ENCODE data around the gene EHD2.
A peak's percentile ranks its signal among the peaks of the same experiment; 100 is the strongest.
"Not testable (repeated sequence)": the region's sequence is repeated elsewhere in the genome, so short reads cannot be mapped to it uniquely, and the experiment has no call there.

The EHD2 gene

DNA sequence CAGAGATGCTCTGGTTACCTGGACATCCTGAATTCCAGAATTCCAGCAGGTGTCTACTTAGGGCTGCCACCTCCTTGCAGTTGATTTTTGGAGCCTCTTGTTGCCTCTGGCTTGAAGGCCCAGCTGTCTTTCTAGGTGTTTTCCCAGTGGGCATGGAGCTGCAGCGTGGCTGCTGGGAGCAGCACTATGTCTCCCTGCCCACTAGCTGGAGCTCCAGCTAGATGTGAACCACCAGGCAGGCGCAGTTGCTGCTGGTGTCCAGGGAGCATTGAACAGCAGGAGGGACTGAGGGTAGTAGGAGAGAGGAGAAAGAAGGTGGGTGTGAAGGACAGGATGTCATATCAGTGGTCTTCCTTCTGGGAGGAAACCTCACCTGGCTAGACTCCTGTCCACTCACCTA is 55.4 kb downstream of the EHD2 start:
- no peak for DNase-seq (ENCODE audit: low read depth in 2 of 2)

DNA sequence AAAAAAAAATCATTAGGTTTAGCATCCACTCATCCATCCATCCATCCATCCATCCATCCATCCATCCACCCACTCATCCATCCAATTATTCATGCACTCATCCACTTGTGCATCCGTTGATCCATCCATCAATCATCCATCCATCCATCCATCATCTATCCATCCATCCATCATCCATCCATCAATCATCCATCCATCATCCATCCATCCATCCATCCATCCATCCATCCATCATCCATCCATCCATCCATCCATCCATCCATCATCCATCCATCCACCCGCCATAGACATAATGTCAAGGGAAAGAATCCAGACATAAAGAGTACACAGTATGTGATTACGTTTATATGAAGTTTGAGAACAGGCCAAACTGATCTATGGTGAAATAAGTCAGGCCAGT is 56.3 kb downstream of the EHD2 start:
- DNase-seq (ENCODE audit: low read depth in 2 of 2), result no peak

DNA sequence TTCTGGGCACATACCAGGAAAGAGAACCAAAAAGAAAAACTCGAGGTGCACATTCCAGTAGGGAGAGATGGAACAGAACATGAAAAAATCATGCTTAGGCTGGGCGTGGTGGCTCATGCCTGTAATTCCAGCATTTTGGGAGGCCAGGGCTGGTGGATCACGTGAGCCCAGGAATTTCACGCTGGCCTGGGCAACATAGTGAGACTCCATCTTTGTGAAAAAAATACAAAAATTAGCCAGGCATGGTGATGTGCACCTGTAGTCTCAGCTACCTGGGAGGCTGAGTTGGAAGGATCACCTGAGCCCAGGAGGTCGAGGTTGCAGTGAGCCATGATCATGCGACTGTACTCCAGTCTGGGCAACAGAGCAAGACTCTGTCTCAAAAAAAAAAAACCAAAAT is 58.1 kb downstream of the EHD2 start:
- not testable (repeated sequence) for DNase-seq (ENCODE audit: low read depth in 2 of 2)

DNA sequence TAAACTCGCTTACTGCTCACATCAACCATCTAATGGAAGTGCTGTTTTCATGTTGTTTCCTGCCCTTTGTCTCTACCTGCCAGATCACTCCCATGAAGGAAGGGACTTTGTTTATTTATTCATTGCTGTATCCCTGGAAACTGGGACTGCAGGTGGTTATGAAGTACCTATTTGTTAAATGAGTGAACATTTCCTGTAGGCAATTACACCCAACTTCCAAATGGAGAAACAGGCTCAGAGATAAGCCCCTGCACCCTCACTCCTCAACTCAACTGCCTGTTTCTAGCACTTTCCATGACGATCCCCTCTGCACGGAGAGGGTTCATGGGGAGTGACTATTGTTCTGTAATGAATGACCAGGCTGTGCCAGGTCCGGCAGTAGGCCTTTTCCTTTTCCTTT is 63.3 kb downstream of the EHD2 start:
- DNase-seq (ENCODE audit: low read depth in 2 of 2), result no peak

DNA sequence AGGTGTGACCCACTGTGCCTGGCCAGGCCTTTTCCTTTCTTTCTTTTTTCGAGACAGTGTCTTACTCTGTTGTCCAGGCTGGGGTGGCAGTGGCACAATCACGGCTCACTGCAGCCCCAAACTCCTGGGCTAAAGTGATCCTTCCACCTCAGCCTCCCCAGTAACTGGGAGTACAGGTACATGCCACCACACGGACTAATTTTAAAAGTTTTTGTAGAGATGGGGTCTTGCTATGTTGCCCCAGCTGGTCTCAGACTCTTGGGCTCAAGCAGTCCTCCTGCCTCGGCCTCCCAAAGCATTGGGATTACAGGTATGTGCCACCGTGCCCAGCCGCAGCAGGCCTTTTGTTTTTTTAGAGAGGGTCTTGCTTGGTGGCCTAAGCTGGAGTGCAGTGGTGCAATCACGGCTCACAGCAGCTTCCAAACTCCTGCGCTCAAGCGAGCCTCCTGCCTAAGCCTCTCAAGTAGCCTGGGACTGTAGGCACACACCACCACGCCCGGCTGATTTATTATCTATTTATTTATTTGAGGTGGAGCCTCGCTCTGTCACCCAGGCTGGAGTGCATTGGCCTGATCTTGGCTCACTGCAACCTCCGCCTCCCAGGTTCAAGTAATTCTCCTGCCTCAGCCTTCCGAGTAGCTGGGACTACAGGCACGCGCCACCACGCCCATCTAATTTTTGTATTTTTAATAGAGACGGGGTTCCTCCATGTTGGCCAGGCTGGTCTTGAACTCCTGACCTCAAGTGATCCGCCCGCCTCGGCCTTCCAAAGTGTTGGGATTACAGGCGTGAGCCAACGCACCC is 64.2 kb downstream of the EHD2 start:
- not testable (repeated sequence) for DNase-seq (ENCODE audit: low read depth in 2 of 2)

DNA sequence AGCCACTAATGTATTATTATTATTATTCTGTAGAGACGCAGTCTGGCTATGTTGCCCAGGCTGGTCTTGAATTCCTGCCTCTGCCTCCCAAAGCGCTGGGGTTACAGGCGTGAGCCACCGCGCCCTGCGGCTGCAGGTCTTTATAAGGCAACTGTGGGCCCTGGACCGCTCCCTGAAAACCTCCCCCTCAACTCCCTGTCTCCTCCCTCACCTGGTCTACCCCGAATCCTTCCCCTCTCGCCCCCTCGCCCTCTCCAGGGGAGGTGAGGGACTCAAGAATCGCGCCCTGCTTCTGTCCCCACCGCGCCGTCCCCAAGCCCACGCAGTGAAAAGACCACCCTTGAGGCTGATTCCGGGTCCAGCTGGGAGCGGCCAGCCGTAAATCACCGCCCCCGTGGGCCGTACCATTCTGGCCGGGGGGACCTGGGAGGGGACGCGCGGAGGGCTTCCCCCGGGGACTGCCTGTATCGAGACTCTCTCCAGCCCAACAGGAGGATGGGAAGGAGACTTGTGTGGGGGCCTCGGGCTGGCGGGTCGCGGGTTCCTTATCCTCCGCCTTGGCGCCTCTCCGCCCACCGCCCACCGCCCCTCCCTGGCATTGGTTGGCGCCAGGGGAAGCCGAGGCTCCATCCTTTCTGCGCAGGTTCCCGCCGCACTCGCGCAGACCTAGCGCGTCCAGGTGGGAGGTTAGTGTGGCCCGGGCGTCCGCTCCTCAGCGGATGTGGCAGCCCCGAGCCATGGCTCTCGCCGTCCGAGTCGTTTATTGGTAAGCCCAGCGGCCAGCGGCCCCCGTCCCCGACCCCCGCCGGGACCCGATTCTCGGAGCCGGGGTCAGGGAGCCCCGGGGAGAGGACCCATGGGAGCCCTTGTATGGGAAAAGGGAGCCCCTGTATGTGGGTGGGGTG is 65.1 kb downstream of the EHD2 start, which contains the start of gene SELENOW:
TSS of gene SELENOW (plus strand) at position 655 of the 905 bp plus-strand sequence. CDS start at position 738, 83 bp downstream.
- peak; percentile 67 to 79 for DNase-seq (ENCODE audit: low read depth in 2 of 2)

DNA sequence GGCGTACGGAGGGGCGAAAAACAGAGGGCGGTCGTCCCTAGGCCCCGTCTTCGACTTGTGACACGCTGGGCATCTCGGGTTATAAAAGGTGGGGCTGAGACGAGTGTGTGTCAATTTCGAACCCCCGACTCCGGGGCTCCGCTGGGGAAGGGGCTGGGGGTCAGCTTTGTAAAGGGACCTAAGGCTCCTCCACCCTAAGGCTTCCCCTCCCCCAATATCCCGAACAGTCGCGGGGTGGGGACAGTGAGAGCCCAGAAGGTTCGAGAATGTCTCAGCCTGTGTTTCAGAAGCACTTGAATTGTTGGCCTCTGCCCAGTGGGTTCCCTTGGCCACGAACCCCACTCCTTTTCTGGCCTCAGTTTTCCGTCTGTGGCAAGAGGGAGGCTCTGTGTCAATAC is 65.7 kb downstream of the EHD2 start:
- no peak for DNase-seq (ENCODE audit: low read depth in 2 of 2)

DNA sequence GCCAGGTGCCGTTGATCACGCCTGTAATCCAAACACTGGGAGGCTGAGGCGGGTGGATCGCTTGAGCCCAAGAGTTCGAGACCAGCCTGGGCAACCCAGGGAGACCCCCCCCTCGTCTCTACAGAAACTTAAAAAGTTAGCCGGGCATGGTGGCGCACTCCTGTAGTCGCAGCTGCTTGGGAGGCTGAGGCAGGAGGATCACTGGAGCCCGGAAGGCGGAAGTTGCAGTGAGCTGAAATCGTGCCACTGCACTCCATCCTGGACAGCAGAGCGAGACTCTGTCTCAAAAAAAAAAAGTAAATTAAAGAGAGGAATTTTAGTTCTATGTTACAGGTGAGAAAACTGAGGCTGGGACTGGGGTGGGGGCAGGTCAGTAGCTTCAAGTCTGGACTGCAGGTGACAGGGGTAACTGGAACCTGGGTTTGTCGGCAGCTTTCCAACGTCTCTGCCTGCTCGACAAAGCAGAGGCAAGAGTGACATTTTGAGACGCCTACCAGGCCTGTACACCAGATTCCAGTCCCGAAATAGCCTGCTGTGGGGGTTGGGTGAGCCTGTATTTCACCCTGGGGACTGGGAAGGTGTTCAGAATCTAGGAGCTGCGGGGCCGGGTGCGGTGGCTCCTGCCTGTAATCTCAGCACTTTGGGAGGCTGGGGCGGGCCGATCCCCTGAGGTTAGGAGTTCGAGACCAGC is 66.4 kb downstream of the EHD2 start:
- DNase-seq (ENCODE audit: low read depth in 2 of 2), result no peak

DNA sequence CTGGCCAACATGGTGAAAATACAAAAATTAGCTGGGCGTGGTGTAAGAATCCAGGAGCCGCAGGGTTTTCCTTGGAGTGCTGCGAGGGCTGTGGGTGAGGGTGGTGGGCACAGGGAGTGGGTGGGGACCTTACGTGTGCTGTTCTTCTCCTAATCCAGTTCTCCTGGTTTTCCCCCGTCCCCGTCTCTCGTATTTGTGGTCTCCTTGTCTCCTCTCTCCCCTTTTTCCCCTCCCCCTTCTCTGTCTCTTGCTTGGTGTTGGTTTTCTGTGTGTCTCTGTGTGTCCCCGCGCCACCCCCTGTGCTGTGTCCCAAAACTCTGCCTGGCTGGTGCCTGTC is 67.0 kb downstream of the EHD2 start:
- DNase-seq (ENCODE audit: low read depth in 2 of 2), result no peak

DNA sequence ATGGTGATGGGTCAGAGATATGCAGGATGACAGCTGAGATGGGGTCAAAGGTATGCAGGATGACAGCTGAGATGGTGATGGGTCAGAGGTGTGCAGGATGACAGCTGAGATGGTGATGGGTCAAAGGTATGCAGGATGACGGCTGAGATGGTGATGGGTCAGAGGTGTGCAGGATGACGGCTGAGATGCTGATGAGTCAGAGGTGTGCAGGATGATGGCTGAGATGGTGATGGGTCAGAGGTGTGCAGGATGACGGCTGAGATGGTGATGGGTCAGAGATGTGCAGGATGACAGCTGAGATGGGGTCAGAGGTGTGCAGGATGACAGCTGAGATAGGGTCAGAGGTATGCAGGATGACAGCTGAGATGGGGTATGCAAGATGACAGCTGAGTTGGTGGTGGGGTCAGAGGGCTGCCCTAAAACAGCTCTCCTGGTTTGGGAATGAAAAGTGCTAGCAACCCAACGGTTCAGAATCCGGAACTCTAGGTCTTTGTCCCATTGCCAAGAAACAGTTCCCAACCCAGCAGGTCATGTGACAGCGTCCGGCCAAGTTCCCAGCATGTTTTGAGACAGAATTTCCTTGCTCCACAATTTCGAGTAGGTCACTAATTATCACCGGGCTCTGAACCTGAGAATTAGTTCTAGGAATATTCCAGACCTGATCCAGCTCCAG is 68.5 kb downstream of the EHD2 start:
- DNase-seq (ENCODE audit: low read depth in 2 of 2), result no peak

DNA sequence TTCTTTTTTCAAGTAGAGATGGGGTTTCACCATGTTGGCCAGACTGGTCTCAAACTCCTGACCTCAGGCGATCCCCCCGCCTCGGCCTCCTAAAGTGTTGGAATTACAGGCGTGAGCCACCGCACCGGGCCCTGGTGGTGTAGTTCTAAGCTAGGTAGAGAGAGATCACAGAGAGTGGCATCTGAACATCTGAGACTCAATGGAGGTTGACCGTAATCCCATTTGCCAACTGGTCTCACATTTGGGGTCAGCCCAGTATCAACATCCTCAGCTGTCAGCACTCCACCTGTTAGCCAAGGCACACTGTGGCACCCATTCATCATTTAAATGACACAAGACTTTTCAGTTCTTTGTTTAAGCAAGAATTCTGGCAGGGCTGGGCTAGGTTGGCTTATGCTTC is 73.3 kb downstream of the EHD2 start:
- DNase-seq (ENCODE audit: low read depth in 2 of 2), result no peak

DNA sequence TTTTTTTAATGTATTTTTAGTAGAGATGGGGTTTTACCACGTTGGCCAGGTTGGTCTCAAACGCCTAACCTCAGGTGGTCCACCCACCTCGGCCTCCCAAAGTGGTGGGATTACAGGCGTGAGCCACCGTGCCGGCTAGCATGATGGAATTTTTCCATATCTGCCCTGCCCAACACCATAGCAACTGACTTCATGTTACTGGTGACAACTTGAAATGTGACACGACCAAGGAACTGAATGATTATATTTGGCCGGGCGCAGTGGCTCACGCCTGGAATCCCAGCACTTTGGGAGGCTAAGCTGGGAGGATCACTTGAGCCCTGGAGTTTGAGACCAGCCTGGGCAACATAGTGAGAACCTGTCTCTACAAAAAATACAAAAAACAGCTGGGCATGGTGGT is 74.1 kb downstream of the EHD2 start:
- DNase-seq (ENCODE audit: low read depth in 2 of 2), result not testable (repeated sequence)

DNA sequence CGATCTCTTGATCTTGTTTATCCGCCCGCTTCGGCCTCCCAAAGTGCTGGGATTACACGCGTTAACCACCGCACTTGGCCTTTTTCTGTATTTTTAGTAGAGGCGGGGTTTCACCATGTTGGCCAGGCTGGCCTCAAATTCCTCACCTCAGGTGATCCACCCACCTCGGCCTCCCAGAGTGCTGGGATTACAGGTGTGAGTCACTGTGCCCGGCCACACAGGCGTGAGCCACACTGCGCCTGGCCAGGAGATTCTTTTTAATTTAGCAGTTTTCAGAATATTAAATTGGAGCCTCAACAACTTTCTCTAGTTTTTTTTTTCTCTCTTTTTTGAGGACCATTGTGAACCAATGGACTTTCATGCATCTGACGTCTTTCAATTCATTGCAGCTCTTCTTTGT is 76.6 kb downstream of the EHD2 start:
- not testable (repeated sequence) for DNase-seq (ENCODE audit: low read depth in 2 of 2)

DNA sequence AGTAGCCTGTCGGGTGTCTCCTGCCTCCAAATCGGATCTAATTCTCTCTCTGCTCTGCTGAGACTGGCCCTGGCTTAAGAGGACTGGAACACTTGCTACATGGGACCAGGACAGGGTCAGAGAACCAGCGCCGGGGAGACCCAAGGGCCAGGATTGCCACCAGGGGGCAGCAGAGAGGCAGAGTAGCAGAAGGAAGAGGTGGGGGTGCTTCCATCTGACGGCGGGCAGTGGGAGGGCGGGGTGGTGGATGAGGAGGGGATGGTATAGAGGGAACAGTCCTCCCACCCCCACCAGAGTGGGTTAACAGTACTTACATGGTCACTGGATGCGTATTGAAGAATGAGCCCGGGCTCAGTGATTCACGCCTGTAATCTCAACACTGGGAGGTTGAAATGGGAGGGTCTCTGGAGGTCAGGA is 77.2 kb downstream of the EHD2 start:
- DNase-seq (ENCODE audit: low read depth in 2 of 2), result peak; percentile 84 to 96

DNA sequence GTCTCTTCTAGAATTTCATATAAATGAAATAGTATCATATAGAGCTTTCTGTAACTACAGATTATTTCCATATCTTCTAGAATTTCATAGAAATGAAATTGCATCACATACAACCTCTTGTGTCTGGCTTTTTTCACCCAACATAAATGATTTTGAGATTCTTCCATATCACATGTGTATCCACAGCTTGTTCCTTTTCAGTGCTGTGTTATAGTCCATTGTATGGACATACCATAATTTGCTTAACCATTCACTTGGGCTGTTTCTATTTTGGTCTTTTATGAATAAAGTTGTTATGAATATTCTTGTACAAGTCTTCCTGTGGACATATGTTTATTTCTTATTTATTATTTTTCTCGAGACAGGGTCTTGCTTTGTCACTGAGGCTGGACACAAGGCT is 79.4 kb downstream of the EHD2 start:
- DNase-seq (ENCODE audit: low read depth in 2 of 2), result no peak

Data from stimulated activated CD4-positive, alpha-beta T cell treated with anti-CD3 and anti-CD28 coated beads, Interleukin-4, amount 100 ng/mL, for 48 hours (primary cell).